ENCODE measurements around the gene CTU2.

CTU2 gene

DNA sequence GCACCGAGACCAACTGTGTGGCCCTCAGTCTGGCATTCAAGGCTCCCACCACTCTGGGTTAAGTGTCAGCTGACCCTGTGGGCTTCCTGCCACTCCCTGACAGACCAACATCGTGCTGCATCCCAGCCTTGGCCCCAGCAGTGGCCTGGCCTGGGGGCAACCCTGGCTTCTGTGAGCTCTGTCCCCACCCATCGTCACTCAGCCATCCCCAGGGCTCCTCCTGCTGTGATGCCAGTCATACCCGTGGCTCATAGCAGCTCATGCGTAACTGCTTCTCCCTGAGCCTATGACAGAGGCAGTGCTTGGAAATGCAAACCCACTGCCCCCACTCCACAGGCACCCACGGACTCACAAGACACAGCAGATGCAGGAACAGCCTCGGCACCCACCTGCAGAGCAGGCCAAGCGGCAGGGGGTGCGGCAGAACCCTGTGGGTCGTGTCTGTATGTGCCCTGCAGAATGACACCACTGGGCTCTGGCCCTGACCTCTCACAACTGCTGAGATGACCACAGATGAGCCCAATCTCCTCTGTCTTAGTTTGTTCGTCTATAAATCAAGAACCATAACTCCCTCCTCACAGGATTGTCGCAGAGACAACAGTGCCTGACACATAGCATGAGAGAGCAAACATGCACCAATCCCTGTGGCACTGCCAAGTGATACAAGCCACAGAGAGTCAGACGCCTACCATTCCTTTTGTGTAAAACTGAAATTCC, 52.1 kb downstream of the CTU2 start:
- Histone ChIP-seq H3K9me3 (ENCODE audit: insufficient read depth, low read depth, low read length) (no peaks in the 10 kb centered on the region), H3K4me3 (ENCODE audit: low read length) (no peak overlapping the region), H3K27ac (ENCODE audit: low read length) (peak overlapping the region; percentile 55), H3K9ac (ENCODE audit: low read depth, low read length) (peak overlapping the region; percentile 10; the same call in 1 of the 2 replicates), H3K27me3 (ENCODE audit: insufficient read depth, low read length) (no peaks in the 10 kb centered on the region), H3K4me1 (ENCODE audit: insufficient read depth, low read length) (peaks cover 19% of the 10 kb centered on the region), H3K36me3 (ENCODE audit: insufficient read depth, low read depth, low read length) (no peaks in the 10 kb centered on the region)

DNA sequence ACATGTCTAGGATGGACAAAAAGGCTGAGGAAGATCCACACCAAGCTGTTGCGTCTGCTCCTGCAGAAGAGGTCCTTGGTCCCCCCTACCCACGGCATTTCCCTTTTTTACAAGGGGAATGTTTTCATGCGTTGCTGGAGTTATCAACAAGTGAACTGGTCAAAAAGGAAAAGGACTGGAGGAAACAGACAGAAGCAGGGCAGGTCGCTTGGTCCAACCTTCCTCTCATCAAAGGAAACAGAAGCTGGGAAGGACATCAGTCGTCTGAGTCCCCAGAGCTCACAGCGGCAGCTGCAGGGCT, 52.6 kb downstream of the CTU2 start:
- H3K36me3 ChIP-seq (ENCODE audit: insufficient read depth, low read depth, low read length): no peaks in the 10 kb centered on the region
- no peaks in the 10 kb centered on the region for H3K9me3 ChIP-seq (ENCODE audit: insufficient read depth, low read depth, low read length)
- peak overlapping the region; percentile 10; the same call in 1 of the 2 replicates for H3K9ac ChIP-seq (ENCODE audit: low read depth, low read length)
- no peaks in the 10 kb centered on the region for H3K27me3 ChIP-seq (ENCODE audit: insufficient read depth, low read length)
- no peak overlapping the region for H3K4me3 ChIP-seq (ENCODE audit: low read length)
- H3K4me1 ChIP-seq (ENCODE audit: insufficient read depth, low read length): peaks cover 23% of the 10 kb centered on the region
- H3K27ac ChIP-seq (ENCODE audit: low read length): peak overlapping the region; percentile 55

DNA sequence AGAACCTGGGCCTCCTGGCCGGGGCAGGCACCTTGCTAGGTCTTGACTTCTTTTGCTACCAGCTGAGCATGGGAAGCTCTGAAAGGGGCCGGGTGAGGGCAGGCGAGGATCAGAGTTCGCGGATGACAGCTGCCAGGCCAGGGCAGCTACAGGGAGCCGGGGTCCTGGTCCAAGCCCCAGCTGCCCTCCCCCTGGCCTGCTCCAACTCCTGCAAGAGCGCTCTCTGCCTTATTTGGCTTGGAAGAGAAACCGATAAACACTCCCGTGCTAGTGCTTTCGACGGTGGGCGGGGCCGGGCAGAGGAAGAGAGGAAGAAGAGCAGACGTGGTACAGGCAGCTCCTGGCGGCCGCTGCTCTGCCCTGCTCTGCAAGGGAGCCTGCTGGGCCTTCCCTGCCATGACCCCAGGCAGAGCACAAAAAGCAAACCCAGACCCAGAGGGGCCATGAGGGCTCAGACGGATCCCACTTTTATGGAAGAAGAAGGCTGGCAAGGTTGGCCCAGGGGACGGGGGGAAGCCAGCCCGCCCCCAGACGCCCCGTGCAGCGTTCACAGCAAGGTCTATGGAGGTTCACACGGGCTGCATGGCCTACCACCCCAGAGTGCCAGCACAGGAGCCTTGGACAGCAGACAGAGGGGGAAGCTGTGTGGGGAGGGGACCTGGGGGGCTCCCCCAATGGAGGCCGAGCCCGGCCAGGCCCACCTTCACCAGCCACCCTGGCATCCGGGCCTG, 53.1 kb downstream of the CTU2 start:
- no peak overlapping the region for H3K4me3 ChIP-seq (ENCODE audit: low read length)
- H3K27me3 ChIP-seq (ENCODE audit: insufficient read depth, low read length): no peaks in the 10 kb centered on the region
- peak overlapping the region; percentile 55 for H3K27ac ChIP-seq (ENCODE audit: low read length)
- H3K36me3 ChIP-seq (ENCODE audit: insufficient read depth, low read depth, low read length): no peaks in the 10 kb centered on the region
- peak overlapping the region; percentile 66; the same call in 1 of the 2 replicates for H3K9ac ChIP-seq (ENCODE audit: low read depth, low read length)
- no peaks in the 10 kb centered on the region for H3K9me3 ChIP-seq (ENCODE audit: insufficient read depth, low read depth, low read length)
- H3K4me1 ChIP-seq (ENCODE audit: insufficient read depth, low read length): peaks cover 26% of the 10 kb centered on the region

DNA sequence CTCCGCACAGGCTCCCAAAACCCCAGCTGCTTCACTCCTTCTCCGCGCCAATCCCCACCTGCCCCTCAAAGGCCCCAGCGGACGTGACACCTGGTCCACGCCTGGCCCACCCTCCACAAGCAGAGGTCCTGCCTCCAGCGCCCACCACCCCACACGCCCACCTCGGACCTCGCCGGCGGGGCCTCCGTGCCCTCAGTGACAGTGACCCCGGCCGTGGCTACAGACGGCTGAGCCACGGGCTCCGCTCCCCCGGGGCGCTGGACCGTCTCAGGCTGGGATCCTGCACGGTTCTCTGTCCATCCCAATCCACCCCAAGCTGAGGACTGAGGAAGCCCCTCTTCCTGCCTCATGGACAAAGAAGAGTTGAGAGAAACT, 53.7 kb downstream of the CTU2 start:
- Histone ChIP-seq H3K36me3 (ENCODE audit: insufficient read depth, low read depth, low read length) (no peaks in the 10 kb centered on the region), H3K4me1 (ENCODE audit: insufficient read depth, low read length) (peaks cover 29% of the 10 kb centered on the region), H3K4me3 (ENCODE audit: low read length) (no peak overlapping the region), H3K27ac (ENCODE audit: low read length) (no peak overlapping the region), H3K27me3 (ENCODE audit: insufficient read depth, low read length) (no peaks in the 10 kb centered on the region), H3K9ac (ENCODE audit: low read depth, low read length) (peak overlapping the region; percentile 66; the same call in 1 of the 2 replicates), H3K9me3 (ENCODE audit: insufficient read depth, low read depth, low read length) (no peaks in the 10 kb centered on the region)

DNA sequence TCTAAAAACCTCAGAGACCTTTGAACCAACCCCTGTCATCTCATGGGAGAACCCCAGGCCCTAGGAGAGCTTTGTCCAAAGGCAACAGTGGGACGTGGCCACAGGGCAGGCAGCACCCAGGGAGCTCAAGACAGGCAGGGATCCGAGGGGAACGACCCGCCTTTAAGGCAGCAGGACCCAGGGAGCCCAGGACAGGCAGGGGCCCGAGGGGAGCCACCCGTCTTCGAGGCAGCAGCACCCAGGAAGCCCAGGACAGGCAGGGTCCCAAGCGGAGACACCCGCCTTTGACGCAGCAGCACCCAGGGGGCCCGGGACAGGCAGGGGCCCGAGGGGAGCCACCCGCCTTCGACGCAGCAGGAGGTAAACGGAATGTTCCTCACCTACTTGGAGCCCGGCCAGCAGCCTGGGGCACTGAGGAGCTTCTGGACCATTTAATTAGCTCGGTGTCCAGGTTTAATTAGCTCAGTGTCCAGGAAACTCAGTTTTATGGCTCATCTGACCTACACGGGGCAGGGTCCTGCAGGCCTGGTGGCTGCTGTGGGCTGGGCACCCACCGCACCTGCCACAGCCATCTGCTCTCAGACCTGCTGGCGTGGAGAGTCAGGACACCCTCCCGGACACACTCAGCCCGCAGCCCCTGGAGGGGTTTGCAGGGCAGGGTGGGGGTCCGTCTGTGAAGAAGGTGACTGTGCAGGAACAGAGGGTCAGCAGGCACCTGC, 54.3 kb downstream of the CTU2 start:
- Histone ChIP-seq H3K27me3 (ENCODE audit: insufficient read depth, low read length) (no peaks in the 10 kb centered on the region; the same call in 1 of the 2 replicates), H3K36me3 (ENCODE audit: insufficient read depth, low read depth, low read length) (no peaks in the 10 kb centered on the region), H3K4me3 (ENCODE audit: low read length) (no peak overlapping the region), H3K9me3 (ENCODE audit: insufficient read depth, low read depth, low read length) (no peaks in the 10 kb centered on the region), H3K27ac (ENCODE audit: low read length) (no peak overlapping the region), H3K4me1 (ENCODE audit: insufficient read depth, low read length) (peaks cover 27% of the 10 kb centered on the region), H3K9ac (ENCODE audit: low read depth, low read length) (no peak overlapping the region)

DNA sequence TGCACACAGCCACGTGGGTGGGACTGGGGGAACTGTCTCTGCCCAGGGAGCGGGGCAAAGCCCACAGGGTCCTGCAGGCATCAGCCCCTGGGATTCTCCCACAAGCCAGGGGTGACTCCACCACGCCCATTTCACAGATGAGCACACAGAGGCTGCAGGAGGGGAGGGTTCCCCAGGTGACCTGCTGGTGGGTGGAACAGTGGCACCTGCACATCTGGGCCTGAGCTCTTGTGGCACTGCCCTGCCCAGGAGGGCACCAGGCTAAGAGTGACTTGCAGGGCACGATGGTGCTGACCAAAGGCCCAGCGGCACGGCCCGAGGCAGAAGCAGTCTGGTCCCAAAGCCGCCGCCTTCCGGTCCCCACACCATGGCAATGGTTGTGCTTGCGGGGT, 54.8 kb downstream of the CTU2 start:
- H3K27ac ChIP-seq (ENCODE audit: low read length): no peak overlapping the region
- H3K36me3 ChIP-seq (ENCODE audit: insufficient read depth, low read depth, low read length): no peaks in the 10 kb centered on the region
- no peaks in the 10 kb centered on the region for H3K9me3 ChIP-seq (ENCODE audit: insufficient read depth, low read depth, low read length)
- H3K4me1 ChIP-seq (ENCODE audit: insufficient read depth, low read length): peaks cover 27% of the 10 kb centered on the region
- no peak overlapping the region for H3K9ac ChIP-seq (ENCODE audit: low read depth, low read length)
- H3K27me3 ChIP-seq (ENCODE audit: insufficient read depth, low read length): no peaks in the 10 kb centered on the region; the same call in 1 of the 2 replicates
- H3K4me3 ChIP-seq (ENCODE audit: low read length): no peak overlapping the region

DNA sequence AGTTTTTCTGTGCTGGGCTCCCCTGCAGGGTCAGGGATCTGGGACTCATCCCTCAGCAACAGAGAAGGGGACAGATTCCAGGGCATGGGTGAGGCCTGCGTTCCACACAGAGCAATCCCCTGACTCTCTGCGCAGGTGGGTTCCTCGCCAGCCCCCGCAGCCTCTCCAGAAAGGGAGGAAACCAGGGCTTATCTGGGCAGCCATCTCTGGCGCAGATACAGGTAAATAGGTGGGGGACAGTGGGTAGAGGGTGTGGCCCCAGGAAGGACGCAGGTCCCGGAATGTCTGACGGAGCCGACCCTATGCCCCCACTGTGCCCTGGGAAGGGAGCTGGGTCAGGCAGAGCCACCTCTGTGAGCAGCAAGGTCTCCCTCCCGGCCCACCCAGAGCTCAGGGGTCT, 55.5 kb downstream of the CTU2 start:
- Histone ChIP-seq H3K27me3 (ENCODE audit: insufficient read depth, low read length) (peaks cover 3% of the 10 kb centered on the region; the same call in 1 of the 2 replicates), H3K4me1 (ENCODE audit: insufficient read depth, low read length) (peaks cover 27% of the 10 kb centered on the region), H3K4me3 (ENCODE audit: low read length) (no peak overlapping the region), H3K27ac (ENCODE audit: low read length) (no peak overlapping the region), H3K36me3 (ENCODE audit: insufficient read depth, low read depth, low read length) (no peaks in the 10 kb centered on the region), H3K9ac (ENCODE audit: low read depth, low read length) (no peak overlapping the region), H3K9me3 (ENCODE audit: insufficient read depth, low read depth, low read length) (no peaks in the 10 kb centered on the region)

DNA sequence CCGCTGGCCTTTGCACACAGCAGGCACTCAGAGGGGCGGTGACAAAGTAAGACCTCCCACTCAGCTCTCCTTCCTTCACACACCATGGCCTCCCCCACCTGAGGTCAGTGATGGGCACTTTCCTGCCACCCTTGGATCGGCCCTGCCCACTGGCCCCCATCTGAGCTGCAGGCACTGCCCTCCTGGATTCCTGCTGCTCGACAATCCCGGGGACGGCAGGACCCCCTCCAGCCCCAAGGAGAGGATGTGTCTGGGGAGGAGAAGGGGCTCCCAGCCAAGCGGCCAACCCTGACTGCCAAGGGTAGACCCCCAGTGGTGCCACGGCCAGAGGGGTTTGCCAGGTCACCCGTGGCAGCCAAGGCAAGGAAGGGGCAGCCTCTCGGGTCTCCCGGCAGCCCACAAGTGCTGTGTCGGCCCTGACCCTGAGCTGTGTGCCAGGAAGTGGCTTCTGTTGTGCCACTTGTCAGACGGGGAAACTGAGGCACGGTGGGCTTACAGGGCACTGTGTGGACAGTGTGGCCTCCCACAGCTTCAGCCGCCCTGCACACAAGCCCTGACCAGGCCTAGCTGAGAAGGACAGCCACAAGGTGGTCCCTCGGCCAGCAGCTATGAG, 56.1 kb downstream of the CTU2 start:
- peaks cover 27% of the 10 kb centered on the region for H3K4me1 ChIP-seq (ENCODE audit: insufficient read depth, low read length)
- peaks cover 5% of the 10 kb centered on the region; the same call in 1 of the 2 replicates for H3K27me3 ChIP-seq (ENCODE audit: insufficient read depth, low read length)
- H3K36me3 ChIP-seq (ENCODE audit: insufficient read depth, low read depth, low read length): no peaks in the 10 kb centered on the region
- no peaks in the 10 kb centered on the region for H3K9me3 ChIP-seq (ENCODE audit: insufficient read depth, low read depth, low read length)
- H3K4me3 ChIP-seq (ENCODE audit: low read length): no peak overlapping the region
- no peak overlapping the region for H3K9ac ChIP-seq (ENCODE audit: low read depth, low read length)
- H3K27ac ChIP-seq (ENCODE audit: low read length): no peak overlapping the region

DNA sequence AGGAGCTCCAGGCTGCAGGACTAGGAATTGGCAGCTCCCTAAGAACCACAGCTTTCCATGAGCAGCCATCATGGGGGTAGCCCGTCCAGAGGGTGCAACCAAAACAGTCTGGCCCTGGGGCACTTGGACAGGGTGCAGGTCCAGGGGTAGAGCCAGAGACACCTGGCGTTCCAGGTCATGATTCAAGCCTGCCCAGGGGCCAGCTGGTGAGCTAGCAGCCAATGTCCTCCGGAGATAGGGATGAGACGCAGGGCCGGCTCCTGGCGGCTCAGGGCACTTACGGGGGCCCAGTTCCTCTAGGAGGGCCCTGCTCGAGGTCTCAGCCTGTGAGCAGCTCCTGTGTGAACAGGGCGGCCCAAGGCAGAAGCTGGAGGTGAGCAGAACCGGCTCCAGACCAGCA, 56.6 kb downstream of the CTU2 start:
- H3K9ac ChIP-seq (ENCODE audit: low read depth, low read length): peak overlapping the region; percentile 50; the same call in 1 of the 2 replicates
- H3K36me3 ChIP-seq (ENCODE audit: insufficient read depth, low read depth, low read length): no peaks in the 10 kb centered on the region

DNA sequence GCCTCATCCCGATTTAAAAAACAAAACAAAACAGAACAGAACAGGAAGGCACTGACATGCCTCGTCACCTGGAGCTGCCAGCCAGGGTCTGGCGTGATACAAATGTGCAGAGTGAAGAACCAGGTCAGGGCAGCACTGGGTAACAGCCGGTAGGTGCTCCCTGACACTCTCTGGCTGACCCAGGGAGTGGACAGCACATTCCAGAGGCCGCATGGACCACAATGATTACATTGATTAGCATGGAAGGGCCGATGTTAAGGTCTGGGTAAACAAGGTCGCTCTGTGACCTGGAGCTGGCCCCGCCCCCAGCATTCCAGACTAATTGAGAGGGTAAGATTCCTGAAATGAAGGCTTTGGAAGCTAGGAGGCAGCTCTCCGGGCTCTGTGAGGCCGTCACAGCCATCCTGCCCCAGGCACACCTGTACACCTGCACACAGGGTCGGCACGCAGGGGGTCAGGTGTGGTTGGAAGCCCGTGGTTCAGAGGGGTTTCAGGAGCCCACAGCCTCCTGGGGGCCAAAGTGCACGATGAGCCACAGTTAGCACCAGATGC, 57.3 kb downstream of the CTU2 start:
- Histone ChIP-seq H3K9me3 (ENCODE audit: insufficient read depth, low read depth, low read length) (no peaks in the 10 kb centered on the region), H3K4me1 (ENCODE audit: insufficient read depth, low read length) (peaks cover 27% of the 10 kb centered on the region), H3K9ac (ENCODE audit: low read depth, low read length) (peak overlapping the region; percentile 50; the same call in 1 of the 2 replicates), H3K36me3 (ENCODE audit: insufficient read depth, low read depth, low read length) (no peaks in the 10 kb centered on the region), H3K27ac (ENCODE audit: low read length) (peak overlapping the region; percentile 61), H3K4me3 (ENCODE audit: low read length) (peak overlapping the region; percentile 10; the same call in 1 of the 2 replicates), H3K27me3 (ENCODE audit: insufficient read depth, low read length) (peaks cover 5% of the 10 kb centered on the region; the same call in 1 of the 2 replicates)

More for the DNA sequence above, 56.6 kb downstream of the CTU2 start:
- Histone ChIP-seq H3K27ac (ENCODE audit: low read length) (peak overlapping the region; percentile 61), H3K27me3 (ENCODE audit: insufficient read depth, low read length) (peaks cover 5% of the 10 kb centered on the region; the same call in 1 of the 2 replicates), H3K4me3 (ENCODE audit: low read length) (no peak overlapping the region), H3K4me1 (ENCODE audit: insufficient read depth, low read length) (peaks cover 27% of the 10 kb centered on the region), H3K9me3 (ENCODE audit: insufficient read depth, low read depth, low read length) (no peaks in the 10 kb centered on the region)

DNA sequence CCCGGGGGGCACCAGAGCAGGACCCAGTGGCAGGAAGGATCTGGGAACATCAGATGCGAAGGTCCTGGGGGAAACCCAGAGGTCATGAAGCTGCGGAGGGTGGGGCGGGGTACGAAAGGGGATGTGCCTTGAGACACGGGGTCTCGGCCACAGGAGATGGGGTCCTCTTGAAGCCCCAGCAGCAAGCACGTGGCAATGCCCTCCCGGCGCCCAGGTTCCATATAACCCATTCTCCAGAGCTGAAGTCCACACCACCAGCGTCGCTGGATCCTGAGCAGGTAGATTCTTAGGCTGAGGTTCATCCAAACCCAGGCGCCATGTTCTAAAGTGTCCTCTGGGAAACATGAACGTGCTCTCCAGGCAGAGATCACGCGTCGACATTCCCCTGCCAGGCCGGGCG, 57.8 kb downstream of the CTU2 start:
- no peaks in the 10 kb centered on the region for H3K36me3 ChIP-seq (ENCODE audit: insufficient read depth, low read depth, low read length)
- H3K27ac ChIP-seq (ENCODE audit: low read length): no peak overlapping the region
- no peak overlapping the region for H3K4me3 ChIP-seq (ENCODE audit: low read length)
- H3K4me1 ChIP-seq (ENCODE audit: insufficient read depth, low read length): peaks cover 23% of the 10 kb centered on the region
- H3K9me3 ChIP-seq (ENCODE audit: insufficient read depth, low read depth, low read length): no peaks in the 10 kb centered on the region
- H3K27me3 ChIP-seq (ENCODE audit: insufficient read depth, low read length): peaks cover 5% of the 10 kb centered on the region; the same call in 1 of the 2 replicates
- H3K9ac ChIP-seq (ENCODE audit: low read depth, low read length): no peak overlapping the region; the same call in 1 of the 2 replicates
